HG03064 (cell line): Measurements from ENCODE around the gene SLC5A6.

Source experiments
- ATAC-seq: cut with Tn5 transposase; IDR thresholded peaks from one replicate; pipeline ENCODE4 v1.9.1; 2021; ENCODE audit warnings: low read depth; ENCODE audit not compliant: unreplicated experiment

SLC5A6 gene

DNA sequence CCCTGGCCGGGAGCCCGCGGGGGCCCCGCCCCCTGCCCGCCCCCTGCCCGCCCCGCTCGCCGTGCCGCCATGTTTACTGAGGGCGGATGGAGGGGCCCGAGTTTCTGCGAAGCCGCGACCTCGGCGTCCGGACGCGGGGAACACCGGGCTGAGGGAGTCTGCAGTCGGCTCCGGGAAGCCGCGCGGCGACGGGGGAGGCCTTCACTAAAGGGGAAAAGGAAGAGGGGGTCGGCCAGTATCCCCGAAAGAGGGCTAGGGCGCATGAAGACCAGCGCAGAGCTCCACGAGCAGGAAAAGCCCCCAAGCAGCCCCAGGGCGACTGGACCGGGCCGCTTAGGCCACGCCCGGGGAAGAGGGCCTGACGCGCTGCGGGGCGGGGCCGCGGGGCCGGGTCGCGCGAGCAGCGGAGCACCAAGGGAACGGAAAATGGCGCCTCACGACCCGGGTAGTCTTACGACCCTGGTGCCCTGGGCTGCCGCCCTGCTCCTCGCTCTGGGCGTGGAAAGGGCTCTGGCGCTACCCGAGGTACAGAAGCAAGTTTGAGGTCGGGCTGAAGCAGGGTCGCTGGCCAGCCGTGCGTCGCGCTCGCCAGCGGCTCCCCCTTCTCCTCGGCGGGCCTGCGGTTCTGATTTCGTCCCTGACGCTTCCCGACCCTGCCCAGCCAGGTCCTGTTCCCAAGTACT, at the start of gene SLC5A6, which contains the start of gene ATRAID:
Gene SLC5A6, minus strand, starts transcription at position 326 of the 683 bp plus-strand sequence. CDS start 4,618 bp downstream, outside the sequence.
Gene ATRAID, plus strand, starts transcription at position 99 of the 683 bp plus-strand sequence. Its CDS starts 328 bp downstream, at position 427.
- peak; percentile 87 for ATAC-seq

DNA sequence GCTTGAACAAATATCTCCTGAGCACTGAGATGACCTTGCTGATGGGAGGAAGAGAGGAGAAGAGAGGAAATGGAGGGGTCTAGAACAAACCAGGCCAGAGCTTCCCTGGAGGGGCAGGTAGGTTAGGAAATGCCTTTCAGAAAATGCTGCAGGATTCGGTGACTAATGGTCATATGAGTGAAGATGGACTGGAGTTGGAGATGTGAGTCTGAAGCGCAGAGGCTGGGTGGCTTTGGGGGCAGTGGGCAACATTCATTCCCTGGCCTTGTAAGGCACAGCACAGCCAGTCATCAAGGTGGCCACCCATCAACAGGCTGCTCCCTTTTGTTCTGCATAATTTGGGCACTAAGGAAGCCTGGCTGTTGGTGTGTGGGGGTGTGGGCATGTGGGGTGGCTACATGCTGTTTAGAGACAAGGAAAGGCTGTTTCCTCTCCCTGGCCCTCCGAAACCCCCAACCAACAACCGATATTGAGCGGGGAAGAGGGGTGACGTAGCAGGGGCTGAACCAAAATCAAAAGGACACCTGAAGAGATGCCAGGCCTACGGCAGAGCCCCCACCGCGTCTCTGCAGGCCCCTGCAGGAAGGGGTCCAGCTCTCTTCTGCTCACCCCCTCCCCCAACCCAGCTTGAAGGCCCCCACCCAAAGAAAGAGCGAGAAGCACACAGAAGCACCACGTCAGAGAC, 49.3 kb upstream of the SLC5A6 start:
- ATAC-seq: no peak

DNA sequence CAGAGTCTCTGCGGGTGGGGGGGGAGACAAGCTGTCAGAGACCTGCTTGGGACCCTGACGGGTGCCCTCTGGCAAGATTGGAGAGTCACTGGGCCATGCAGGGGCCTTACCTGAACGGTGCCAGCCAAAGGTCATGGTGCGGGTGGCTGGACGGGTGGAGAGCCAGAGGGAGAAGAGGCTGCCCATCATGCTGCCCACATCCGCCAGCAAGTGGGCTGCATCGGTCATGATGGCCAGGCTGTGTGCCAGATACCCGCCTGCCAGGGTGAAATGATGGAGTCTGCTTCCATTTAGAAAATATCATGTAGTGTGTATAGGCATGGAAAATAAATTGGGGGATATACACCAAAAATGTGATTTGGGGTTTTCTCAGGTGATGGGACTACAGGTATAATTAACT, 46.0 kb upstream of the SLC5A6 start:
- ATAC-seq: no peak

DNA sequence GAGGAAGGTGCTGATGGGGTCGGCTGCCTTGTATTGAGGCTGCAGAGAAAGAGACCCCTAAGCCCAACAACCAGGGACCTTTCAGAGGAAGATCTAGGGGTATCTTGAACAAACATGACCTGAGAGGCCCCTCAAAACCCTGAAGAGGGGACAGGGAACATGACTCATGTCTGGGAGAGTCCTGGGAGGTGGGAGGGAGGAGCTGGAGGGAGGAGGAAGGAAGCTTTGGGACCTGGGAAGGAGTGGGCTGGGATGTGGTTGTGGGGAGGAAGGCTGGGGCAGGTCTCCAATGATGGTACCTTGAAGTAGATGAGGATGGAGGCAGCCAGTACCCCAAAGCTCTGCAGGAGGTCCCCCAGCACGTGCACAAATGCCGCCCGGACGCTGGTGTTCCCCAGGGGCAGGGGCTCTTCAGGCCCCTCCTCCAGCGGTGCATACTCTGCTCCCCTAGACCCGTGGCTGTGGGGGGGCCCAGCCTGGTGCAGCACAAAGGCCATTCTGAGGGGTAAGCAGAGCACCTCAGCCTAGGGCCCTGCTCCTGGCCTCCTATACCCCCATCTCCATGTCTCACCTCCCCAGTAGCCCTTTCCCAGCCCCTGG, 44.9 kb upstream of the SLC5A6 start:
- no peak for ATAC-seq

DNA sequence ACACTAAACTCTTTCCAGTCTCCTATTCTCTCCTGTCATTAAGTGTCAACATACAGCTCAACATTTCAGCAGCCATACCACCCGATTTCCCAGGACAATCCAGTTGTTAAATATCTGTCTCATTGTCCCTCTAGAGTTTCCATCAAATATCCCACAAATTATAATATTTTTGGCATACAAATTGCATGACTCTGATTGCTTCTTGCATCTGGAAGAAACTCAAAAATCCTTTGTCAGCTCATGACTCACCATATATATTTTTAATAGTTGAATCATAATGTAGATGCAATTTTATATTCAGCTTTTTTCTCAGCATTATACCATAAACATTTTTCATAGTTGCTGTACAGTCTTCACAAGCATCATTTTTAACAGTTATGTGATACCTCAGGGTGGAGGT, 43.6 kb upstream of the SLC5A6 start:
- no peak for ATAC-seq

DNA sequence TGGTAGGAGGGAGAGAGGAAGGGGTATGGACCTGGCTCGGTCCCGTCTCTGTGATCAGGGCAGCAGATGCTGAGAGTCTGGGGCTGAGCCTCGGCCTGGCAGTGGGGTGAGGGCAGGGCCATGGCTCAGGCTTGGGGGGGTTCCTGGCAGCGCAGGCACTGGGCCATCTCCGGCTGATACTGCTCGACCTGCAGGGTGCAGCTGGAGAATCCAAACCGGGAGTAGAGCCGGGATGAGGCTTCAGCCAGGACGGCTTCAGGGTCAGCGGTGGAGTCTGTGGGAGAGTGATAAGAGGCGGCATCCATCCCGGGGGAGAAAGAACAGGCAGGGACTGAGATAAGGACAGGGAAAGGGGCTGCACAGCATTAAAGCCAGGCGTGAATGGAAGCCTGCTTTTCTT, 43.1 kb upstream of the SLC5A6 start:
- no peak for ATAC-seq

DNA sequence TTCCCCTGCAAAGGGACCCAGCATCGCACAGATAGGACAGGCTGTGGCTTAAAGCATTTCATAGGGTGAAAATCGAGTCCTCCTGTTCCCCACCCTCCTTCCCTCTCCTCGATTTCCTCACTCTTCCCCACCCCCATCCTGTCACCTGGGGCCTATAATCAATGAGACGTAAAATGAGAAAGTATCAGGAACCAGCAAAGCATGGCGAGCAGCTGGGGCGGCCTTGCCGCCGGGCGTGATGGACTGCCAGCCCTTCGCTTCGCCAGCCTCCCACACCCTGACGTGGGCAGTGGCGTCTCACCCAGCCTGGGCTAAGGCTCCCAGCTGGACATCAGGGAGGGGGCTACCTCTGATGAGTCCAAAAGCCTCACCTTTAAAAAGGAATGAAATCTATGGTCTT, 39.7 kb upstream of the SLC5A6 start:
- ATAC-seq: no peak

DNA sequence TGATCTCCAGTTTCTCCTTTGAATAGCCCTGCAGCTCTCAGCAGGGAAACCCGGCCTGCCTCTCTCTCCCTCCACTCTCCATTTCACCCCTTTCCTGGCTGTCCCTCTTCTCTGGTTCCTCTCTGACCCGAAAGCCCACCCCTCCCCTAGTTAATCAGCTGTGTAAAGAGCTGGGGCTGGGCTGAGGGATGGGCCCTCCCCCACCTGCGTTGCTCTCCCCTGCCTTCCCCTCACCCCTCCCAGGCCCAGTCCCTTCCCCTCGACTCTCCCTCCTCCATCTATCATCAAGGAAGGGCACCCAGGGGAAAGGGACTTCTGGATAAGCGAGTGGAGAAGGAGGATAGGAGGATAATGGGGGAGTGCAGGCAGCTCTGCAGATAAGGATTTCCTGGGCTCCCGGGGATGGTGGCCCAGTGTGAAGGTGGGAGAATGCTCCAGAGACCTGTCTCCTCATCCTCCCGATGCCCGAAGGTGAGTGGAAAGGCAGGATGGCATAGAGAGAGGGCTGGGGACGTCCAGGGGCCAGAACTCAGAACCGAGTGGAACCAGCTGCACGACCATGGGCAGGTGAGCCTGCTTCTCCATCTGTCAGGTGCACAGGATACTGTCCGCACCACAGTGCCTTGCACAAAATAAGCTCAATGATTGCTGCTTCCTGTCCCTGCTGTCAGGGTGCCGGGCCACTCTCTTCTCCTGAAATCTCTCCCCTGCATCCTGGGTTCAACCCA, 38.7 kb upstream of the SLC5A6 start:
- no peak for ATAC-seq

DNA sequence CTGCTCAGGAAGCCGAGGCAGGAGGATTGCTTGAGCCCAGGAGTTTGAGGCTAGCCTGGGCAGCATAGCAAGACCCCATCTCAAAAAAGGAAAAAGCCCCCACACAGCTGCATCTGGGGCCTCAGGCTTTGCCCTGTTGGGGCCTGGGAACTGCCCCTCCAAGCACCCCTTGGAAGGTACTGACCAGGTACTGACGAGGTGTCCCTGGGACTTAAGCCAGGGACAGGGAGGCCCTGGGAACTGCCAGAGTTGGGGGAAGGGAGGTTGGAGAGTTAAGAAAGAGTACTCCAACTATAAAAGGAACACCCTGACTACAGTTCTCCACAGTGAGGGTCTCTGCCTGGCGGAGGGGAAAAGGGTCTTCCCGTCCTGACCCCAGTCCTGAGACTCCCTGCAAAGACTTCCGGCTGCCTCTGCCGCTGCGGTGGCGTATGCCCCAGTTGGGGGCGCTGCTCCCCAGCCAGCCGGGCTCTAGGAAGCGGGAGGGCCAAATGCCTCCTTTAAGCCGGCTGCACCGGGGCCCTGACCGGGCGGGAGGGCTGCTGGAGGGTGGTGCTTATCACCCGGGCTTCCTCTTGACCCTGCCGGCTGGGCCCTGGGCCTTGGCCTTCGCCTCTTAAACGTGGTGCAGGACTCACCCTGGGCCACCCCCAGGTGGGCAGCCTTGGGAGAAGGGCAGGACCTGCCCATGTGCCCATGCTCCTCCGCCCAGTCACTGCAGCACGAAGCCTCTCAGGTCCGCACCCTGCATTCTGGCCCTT, 38.0 kb upstream of the SLC5A6 start:
- no peak for ATAC-seq

DNA sequence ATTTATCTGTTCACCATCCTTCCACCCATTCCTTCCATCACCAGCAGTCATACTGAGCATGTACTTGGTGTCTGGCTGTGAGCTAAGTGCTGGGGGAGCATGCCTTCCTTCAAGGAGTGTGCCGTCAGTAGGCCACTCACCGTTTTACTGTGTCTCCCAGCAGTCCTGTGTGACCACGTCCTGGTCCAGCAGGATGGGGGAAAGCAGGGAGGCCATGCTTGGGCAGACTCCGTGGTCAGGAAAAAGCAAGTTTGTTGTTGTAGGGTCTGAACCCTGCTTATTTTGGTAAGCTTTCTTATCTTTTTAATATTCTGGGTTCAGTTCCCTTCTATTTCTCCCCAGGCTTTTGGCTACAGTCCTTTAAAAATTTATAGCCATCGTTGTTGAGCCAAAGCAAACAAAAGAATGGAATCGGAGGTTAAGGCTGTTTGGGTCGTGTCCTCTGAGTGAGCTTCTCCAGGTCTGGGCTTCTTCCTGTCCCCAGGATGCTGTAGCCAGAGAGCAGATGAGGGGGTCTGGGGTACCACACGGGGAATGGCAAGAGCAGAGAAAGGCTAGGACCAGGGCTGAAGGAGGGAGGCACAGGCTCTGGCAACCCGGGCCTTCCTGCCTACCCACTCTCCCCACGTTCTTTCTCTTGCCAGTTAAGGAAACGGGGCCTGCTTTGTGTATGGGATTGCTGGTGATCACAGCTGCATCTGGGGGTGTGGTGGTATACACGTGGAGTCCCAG, 37.3 kb upstream of the SLC5A6 start:
- ATAC-seq: no peak

DNA sequence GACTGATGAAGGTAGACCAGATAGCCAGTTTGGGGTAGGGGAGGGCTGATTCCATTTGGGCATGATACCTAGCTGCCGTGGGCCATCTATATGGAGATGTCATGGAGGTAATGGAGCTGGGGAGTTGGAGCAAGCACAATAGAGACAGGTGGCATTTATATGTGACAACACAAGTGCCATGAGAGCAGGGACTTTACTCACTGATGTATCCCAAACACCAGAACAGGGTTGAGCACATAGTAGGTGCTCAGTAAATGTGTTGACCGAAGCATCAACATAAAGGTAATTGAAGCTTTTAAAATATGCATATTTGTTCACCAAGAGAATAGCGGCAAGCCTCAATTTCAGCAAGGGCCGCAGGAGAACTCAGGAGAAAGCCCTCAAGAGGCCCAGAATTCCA, 35.8 kb upstream of the SLC5A6 start:
- no peak for ATAC-seq

DNA sequence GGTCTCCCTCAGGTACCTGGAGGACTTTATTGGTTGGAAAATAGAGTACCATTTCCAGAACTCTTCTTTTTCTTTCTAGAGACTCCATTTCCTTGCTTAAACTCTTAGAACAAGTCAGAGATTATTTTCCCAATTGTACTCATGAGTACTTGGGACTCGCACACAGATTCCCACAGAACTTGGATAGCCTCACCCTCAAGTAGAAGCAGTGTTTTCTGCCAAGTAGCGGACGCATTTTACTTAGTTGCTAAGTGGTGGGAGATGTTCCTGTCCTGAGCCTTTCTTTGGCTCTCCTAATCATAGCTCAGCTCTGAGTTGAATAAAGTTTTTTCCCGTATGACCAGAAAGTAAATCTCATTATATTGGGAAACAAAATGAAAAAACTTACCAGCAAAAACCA, 33.6 kb upstream of the SLC5A6 start:
- ATAC-seq: no peak

DNA sequence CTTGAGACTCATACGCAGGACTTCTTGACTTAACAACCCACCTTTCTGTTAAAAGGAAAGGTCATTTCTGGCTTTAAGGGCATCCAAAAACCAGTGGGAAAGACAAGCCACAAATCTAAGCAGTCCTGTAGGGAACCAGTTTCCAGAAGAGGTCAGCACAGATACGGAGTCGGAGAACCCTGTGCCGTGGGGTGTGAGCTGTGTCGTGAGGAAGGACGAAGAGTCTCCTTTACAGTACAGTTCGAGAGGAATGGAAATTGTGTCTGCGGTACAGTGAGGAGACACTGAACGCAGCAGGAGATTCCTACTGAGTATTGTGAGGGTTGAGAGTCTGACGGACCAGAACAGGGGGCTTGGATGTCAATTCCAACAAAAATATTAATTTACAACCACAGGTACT, 33.0 kb upstream of the SLC5A6 start:
- ATAC-seq: no peak

DNA sequence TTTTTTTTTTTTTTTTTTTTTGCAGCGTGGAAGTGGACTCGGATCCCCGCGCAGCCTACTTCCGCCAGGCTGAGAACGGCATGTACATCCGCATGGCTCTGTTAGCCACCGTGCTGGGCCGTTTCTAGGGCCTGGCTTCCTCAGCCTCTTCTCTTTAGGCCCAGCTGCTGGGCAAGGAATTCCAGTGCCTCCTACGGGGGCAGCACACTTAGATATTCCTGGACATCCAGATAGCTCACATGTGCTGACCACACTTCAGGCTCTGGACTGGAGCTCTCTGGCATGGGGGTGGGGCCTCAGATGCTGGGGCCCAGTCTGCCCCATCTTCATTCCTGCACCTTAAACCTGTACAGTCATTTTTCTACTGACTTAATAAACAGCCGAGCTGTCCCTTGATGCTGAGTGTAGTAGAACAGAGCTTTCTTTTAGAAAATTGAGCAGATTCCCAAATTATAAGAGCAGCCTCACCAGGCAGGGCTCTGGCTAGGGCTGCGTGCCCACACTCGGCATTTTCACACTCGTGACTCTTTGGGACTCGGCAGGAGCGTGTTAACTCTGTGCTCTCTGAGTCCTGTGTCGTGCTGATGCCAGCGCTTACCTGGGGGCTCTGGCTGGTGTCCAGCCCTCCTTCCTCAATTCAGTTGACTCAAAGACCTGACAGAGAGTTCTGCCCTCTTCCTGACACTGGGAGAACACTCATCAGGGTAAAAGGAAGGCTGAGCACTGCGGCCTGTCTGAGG, 31.5 kb upstream of the SLC5A6 start:
- no peak for ATAC-seq

DNA sequence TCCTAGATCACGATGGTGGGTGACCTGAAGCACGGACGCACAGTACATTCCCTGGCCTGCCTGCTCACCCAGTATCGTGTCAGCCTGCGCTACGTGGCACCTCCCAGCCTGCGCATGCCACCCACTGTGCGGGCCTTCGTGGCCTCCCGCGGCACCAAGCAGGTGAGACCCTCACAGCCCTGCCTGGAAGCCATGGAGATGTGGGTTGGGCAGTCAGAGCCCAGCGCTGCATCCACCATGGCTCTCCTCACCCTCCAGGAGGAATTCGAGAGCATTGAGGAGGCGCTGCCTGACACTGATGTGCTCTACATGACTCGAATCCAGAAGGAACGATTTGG, 30.5 kb upstream of the SLC5A6 start:
- no peak for ATAC-seq

DNA sequence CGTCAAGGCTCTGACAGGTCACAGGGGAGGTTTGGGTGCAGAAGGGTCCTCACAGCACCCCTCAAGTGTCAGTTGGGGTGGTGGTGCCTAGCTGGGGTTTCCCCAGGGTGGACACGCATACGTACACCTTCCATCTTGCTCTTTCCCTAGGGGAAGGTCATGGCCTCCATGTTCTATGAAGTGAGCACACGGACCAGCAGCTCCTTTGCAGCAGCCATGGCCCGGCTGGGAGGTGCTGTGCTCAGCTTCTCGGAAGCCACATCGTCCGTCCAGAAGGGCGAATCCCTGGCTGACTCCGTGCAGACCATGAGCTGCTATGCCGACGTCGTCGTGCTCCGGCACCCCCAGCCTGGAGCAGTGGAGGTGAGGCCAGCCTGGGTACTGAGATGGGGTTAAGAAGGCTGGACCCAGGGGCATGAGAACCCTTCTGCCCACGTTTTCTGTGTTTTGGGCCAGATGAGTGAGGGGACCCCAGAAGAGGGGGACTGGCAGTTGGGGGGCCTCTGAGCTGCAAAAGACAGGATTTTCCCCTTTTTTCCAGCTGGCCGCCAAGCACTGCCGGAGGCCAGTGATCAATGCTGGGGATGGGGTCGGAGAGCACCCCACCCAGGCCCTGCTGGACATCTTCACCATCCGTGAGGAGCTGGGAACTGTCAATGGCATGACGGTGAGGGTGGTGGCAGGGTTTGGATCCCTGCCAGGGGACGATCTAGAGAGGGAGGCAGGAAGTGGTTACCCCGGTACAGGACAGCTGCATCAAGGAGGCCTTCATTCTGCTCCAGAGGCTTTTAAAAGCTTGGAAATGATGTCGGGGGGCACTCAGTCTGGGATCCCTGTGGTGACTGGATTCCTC, 29.9 kb upstream of the SLC5A6 start:
- ATAC-seq: no peak

DNA sequence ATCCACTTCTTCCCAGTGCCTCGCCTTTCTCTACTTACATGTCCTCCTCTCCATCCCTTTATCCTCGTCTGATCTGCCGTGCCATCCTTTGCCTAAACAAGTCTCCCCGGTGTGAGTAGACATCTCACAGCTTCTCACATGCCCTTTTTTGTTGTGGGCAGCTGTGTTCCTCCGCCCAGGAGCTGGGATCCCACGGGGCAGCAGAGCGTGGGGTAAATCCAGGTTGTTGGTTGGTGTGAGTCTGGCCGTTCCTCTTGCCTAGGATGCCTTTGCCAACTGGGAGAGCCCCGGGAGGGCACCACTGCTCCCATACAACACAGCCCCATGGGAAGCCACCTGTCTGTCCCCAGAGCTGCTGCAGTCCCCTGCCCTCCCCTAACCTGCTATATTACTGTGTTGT, 28.3 kb upstream of the SLC5A6 start:
- no peak for ATAC-seq

DNA sequence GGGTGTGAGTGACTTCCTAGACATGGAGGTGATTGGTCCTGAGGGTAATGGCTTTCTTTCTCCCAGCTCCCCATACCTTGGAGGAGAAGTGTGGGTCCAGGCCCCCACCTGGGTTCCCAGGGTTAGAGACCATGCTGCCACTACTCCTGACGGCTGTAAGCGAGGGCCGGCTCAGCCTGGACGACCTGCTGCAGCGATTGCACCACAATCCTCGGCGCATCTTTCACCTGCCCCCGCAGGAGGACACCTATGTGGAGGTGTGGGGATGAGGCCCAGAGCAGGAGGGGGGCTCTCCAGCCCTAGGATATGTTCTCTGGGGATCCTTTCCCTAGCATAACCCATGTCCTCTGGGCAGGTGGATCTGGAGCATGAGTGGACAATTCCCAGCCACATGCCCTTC, 26.9 kb upstream of the SLC5A6 start:
- ATAC-seq: no peak
